ENCODE results near the gene GRIN2A. TPM values are rescaled to one million over a fixed set of nuclear protein-coding genes. Genes with fewer than 3 reads are reported as not detected.

The GRIN2A gene
- polyA plus RNA-seq, 1 experiment, result not detected

GRCh38 chr16:9906218-9906617, 276.0 kb downstream of the GRIN2A start:
- POLR2A ChIA-PET, result no interaction called here

GRCh38 chr16:9904526-9904925, 277.7 kb downstream of the GRIN2A start:
- ChIA-PET POLR2A (no interaction called here), CTCF (no interaction called here)

More at GRCh38 chr16:9906218-9906617, 276.0 kb downstream of the GRIN2A start:
- no peaks in the 10 kb centered on the region for H3K27me3 ChIP-seq (ENCODE audit: control insufficient read depth, insufficient read depth, low read length)
- H3K4me3 ChIP-seq (ENCODE audit: low read depth, low read length), result no peak overlapping the region
- CTCF ChIA-PET, result no interaction called here
- DNase-seq (ENCODE audit: low read depth), result no peak
- no peak for TF ChIP-seq CTCF (IDR thresholded peaks at IDR 0.05; ENCODE audit: insufficient read depth, low read depth, low read length)
- H3K36me3 ChIP-seq (ENCODE audit: control insufficient read depth, insufficient read depth, low read length), result no peaks in the 10 kb centered on the region

DNA sequence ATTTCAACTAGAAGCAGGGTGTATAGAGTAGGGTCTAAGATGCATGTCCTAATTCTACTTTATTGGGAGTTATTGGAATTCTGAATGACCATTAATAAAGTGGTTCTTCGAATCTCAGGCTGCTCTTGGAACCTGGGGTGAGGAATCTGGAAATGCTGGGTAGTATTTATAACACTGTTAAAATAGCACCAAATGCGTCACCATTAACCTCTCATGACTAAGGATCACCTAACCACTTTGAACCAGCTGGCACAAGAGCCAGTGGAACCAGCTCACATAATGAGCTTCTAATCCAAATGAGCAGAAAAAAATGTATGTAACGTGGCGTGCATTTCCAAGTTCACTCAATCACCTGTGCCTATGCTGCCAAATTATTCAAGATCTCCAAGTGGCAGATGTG, 281.7 kb downstream of the GRIN2A start:
- DNase-seq (ENCODE audit: low read depth), result no peak
- no peaks in the 10 kb centered on the region for H3K36me3 ChIP-seq (ENCODE audit: control insufficient read depth, insufficient read depth, low read length)
- ChIA-PET POLR2A (no interaction called here), CTCF (no interaction called here)
- H3K27me3 ChIP-seq (ENCODE audit: control insufficient read depth, insufficient read depth, low read length), result no peaks in the 10 kb centered on the region
- H3K4me3 ChIP-seq (ENCODE audit: low read depth, low read length), result no peak overlapping the region
- TF ChIP-seq CTCF (IDR thresholded peaks at IDR 0.05; ENCODE audit: insufficient read depth, low read depth, low read length), result no peak

More at GRCh38 chr16:9904526-9904925, 277.7 kb downstream of the GRIN2A start:
- Histone ChIP-seq H3K4me3 (ENCODE audit: low read depth, low read length) (no peak overlapping the region), H3K27me3 (ENCODE audit: control insufficient read depth, insufficient read depth, low read length) (no peaks in the 10 kb centered on the region), H3K36me3 (ENCODE audit: control insufficient read depth, insufficient read depth, low read length) (no peaks in the 10 kb centered on the region)
- no peak for TF ChIP-seq CTCF (IDR thresholded peaks at IDR 0.05; ENCODE audit: insufficient read depth, low read depth, low read length)
- no peak for DNase-seq (ENCODE audit: low read depth)

DNA sequence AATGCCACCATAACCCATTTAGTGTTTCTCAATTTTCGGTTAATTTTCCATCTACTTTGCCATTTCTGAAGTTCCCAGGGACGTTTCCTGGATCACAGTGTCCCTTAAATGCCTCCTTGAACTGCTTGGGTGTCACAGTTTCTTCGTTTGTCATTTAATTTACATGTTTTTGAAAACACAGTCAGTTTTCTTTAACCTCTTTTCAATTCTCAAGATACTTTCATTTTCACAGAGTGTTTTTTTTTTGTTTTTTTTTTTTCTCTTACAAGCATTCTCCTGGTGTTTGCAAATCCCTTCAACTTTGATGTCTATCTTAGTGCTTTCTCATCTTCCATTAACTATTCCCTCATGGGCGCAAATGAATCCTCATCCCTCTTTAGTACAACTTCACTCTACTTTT, 283.7 kb downstream of the GRIN2A start:
- DNase-seq (ENCODE audit: low read depth), result no peak
- CTCF ChIA-PET, result no interaction called here
- Histone ChIP-seq H3K27me3 (ENCODE audit: control insufficient read depth, insufficient read depth, low read length) (no peaks in the 10 kb centered on the region), H3K36me3 (ENCODE audit: control insufficient read depth, insufficient read depth, low read length) (no peaks in the 10 kb centered on the region), H3K4me3 (ENCODE audit: low read depth, low read length) (no peak overlapping the region)
- TF ChIP-seq CTCF (IDR thresholded peaks at IDR 0.05; ENCODE audit: insufficient read depth, low read depth, low read length), result no peak
- POLR2A ChIA-PET, result no interaction called here

DNA sequence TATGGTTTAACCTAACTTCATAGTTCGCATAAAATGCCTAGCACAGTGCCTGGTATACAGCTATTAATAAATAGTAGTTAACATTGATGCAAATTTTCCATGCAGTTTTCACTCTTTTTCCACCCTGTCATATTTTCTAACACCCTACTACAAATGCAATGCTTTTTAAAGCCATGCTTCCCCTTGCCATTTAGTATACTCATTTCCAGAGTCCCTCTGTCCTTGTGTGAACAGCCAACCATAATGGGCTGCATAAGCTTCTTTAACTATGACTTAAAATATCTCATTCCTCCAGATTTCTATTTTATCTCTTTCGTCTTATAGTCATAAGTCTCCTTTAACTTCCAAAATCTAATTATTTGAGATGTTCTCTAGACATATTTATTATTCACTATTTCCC, 284.1 kb downstream of the GRIN2A start:
- ChIA-PET CTCF (interaction anchor here (1.2 kb wide), 1 partner anchor 15 kb away, joined by 3 read pairs; no protein-coding TSS in a partner anchor), POLR2A (no interaction called here)
- no peak for TF ChIP-seq CTCF (IDR thresholded peaks at IDR 0.05; ENCODE audit: insufficient read depth, low read depth, low read length)
- no peaks in the 10 kb centered on the region for H3K36me3 ChIP-seq (ENCODE audit: control insufficient read depth, insufficient read depth, low read length)
- no peak overlapping the region for H3K4me3 ChIP-seq (ENCODE audit: low read depth, low read length)
- DNase-seq (ENCODE audit: low read depth), result no peak
- no peaks in the 10 kb centered on the region for H3K27me3 ChIP-seq (ENCODE audit: control insufficient read depth, insufficient read depth, low read length)
